ENCODE results near the gene MAP2K6. TPM values are rescaled to one million over a fixed set of nuclear protein-coding genes. Genes with fewer than 3 reads are reported as not detected.

Gene MAP2K6
- total and polyA plus RNA-seq, 8 donors, result 1.0 to 25.5 (median 4.6) TPM; not detected in 1

DNA sequence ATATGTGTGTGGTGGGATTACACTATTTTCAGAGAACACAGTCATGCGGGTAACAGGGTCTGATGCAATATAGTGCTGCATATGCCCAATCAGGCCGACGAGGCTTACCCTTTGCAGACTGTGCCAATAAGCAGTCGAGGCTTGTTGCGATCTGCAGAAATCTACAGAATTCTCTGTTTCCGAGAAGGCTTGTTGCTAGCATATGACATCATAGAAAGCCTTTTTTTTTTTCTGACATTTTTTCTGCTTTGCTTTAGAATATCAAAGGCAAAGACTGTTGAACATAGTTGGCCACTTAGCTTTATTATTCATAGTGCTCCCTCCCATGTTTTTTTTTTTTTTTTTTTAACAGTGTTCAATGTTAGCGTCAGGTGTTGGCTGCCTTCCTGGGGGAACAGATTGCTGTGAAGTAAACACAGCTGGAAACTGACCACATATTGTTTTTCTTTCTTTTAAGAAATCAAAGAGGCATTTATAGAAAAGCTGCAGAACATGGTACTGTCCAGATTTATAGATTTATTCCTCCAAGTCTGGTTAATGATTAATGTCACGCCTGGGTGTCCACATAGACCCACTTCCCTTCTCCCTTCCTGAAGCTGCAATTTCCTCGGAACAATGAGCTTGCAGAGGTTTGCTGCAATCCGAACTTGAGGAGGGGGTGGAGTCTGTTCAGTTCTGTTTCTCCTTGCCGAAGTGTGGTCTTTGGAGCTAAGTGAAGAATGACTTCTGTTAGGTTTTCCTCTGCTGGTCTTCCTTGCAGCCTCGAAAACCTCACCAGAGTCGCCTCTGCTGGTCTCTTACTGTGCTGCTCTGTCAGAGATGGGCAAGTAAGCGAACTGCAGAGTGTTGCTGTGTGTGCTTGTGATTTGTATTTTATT is 87.3 kb downstream of the MAP2K6 start:
- peak; percentile 49 to 83 for DNase-seq
- Histone ChIP-seq H3K9me3 (no peaks in the 10 kb centered on the region), H3K4me3 (peak overlapping the region; percentile 28 to 44 (median 32)), H3K27ac (peak overlapping the region; percentile 5 to 79 (median 69)), H3K4me1 (peaks cover 12 to 45% (median 25%) of the 10 kb centered on the region in 4 donors), H3K36me3 (peaks cover 0 to 11% (median 0%) of the 10 kb centered on the region in 4 donors), H3K27me3 (no peaks in the 10 kb centered on the region)
- 8 to 17% (median 14%) methylated on average over 14 of the region's 14 CpGs for WGBS, 5 donors
- intact Hi-C loops (cut with DNase I; ENCODE audit: low total_unique reads), result no loop called here
- TF ChIP-seq EP300 (IDR thresholded peaks at IDR 0.05) (no peak), POLR2A (IDR thresholded peaks at IDR 0.05) (no peak), POLR2AphosphoS5 (IDR thresholded peaks at IDR 0.05) (no peak)
- TF ChIP-seq, protein P1, sequence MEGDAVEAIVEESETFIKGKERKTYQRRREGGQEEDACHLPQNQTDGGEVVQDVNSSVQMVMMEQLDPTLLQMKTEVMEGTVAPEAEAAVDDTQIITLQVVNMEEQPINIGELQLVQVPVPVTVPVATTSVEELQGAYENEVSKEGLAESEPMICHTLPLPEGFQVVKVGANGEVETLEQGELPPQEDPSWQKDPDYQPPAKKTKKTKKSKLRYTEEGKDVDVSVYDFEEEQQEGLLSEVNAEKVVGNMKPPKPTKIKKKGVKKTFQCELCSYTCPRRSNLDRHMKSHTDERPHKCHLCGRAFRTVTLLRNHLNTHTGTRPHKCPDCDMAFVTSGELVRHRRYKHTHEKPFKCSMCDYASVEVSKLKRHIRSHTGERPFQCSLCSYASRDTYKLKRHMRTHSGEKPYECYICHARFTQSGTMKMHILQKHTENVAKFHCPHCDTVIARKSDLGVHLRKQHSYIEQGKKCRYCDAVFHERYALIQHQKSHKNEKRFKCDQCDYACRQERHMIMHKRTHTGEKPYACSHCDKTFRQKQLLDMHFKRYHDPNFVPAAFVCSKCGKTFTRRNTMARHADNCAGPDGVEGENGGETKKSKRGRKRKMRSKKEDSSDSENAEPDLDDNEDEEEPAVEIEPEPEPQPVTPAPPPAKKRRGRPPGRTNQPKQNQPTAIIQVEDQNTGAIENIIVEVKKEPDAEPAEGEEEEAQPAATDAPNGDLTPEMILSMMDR (IDR thresholded peaks at IDR 0.05), result no peak

GRCh38 chr17:69503711-69504110 is 89.2 kb downstream of the MAP2K6 start:
- Histone ChIP-seq H3K36me3 (peaks cover 0 to 11% (median 0%) of the 10 kb centered on the region in 4 donors), H3K9me3 (no peaks in the 10 kb centered on the region), H3K27me3 (no peaks in the 10 kb centered on the region), H3K4me3 (no peak overlapping the region), H3K4me1 (peaks cover 12 to 45% (median 25%) of the 10 kb centered on the region in 4 donors), H3K27ac (no peak overlapping the region)
- intact Hi-C loops (cut with DNase I; ENCODE audit: low total_unique reads), result no loop called here
- DNase-seq, result no peak
- 76 to 85% (median 82%) methylated on average over 5 of the region's 5 CpGs for WGBS, 5 donors
- TF ChIP-seq POLR2AphosphoS5 (IDR thresholded peaks at IDR 0.05) (no peak), EP300 (IDR thresholded peaks at IDR 0.05) (no peak), POLR2A (IDR thresholded peaks at IDR 0.05) (no peak)
- TF ChIP-seq, protein P1 (IDR thresholded peaks at IDR 0.05), result no peak

- no peaks in the 10 kb centered on the region for H3K27me3 ChIP-seq
- no peak for DNase-seq
- H3K9me3 ChIP-seq, result no peaks in the 10 kb centered on the region
- no peak overlapping the region for H3K27ac ChIP-seq
- H3K4me1 ChIP-seq, result peaks cover 9 to 35% (median 23%) of the 10 kb centered on the region in 4 donors
- WGBS, 5 donors, result 84 to 95% (median 90%) methylated on average over 3 of the region's 3 CpGs
- H3K36me3 ChIP-seq, result peaks cover 0 to 11% (median 0%) of the 10 kb centered on the region in 4 donors
- no peak overlapping the region for H3K4me3 ChIP-seq
- TF ChIP-seq, protein P1 (IDR thresholded peaks at IDR 0.05), result no peak
- TF ChIP-seq POLR2AphosphoS5 (IDR thresholded peaks at IDR 0.05), result no peak
- TF ChIP-seq POLR2A (IDR thresholded peaks at IDR 0.05), result no peak
- TF ChIP-seq EP300 (IDR thresholded peaks at IDR 0.05), result no peak
- intact Hi-C loops (cut with DNase I; ENCODE audit: low total_unique reads), result no loop called here
These were observed 91.2 kb downstream of the MAP2K6 start for GRCh38 chr17:69505740-69506139.

- no peak for DNase-seq
- intact Hi-C loops (cut with DNase I; ENCODE audit: low total_unique reads), result no loop called here
- TF ChIP-seq POLR2AphosphoS5 (IDR thresholded peaks at IDR 0.05) (no peak), EP300 (IDR thresholded peaks at IDR 0.05) (no peak), POLR2A (IDR thresholded peaks at IDR 0.05) (no peak)
- TF ChIP-seq, protein P1 (IDR thresholded peaks at IDR 0.05), result no peak
- no peak overlapping the region for H3K4me3 ChIP-seq
- H3K9me3 ChIP-seq, result no peaks in the 10 kb centered on the region
- H3K27me3 ChIP-seq, result no peaks in the 10 kb centered on the region
- 94 to 100% (median 97%) methylated on average over 1 of the region's 1 CpG for WGBS, 5 donors
- peaks cover 6 to 28% (median 17%) of the 10 kb centered on the region in 4 donors for H3K4me1 ChIP-seq
- H3K36me3 ChIP-seq, result peaks cover 0 to 11% (median 0%) of the 10 kb centered on the region in 4 donors
- no peak overlapping the region for H3K27ac ChIP-seq
These were observed 92.0 kb downstream of the MAP2K6 start for GRCh38 chr17:69506489-69506888.
